Umbilical cord (tissue), 2 donors: ENCODE data around the gene CCL11. TPM values are rescaled to one million over a fixed set of nuclear protein-coding genes. Genes with fewer than 3 reads are reported as not detected.

Source experiments
- DNase-seq: peaks from one replicate; pipeline ENCODE4 v3.0.0-alpha.2; 2015; ENCODE audit warnings: low spot score
- total RNA-seq: library from RNA; depleted of rRNA; stranded (reverse); fragments of >200 nt; gene quantifications from one replicate; pipeline ENCODE4 v1.2.3, GENCODE V29; 2014; ENCODE audit warnings: low replicate concordance; ENCODE audit not compliant: insufficient read depth

The CCL11 gene
- total RNA-seq, 1 donor from 2014 or later: 1.2 TPM

DNA sequence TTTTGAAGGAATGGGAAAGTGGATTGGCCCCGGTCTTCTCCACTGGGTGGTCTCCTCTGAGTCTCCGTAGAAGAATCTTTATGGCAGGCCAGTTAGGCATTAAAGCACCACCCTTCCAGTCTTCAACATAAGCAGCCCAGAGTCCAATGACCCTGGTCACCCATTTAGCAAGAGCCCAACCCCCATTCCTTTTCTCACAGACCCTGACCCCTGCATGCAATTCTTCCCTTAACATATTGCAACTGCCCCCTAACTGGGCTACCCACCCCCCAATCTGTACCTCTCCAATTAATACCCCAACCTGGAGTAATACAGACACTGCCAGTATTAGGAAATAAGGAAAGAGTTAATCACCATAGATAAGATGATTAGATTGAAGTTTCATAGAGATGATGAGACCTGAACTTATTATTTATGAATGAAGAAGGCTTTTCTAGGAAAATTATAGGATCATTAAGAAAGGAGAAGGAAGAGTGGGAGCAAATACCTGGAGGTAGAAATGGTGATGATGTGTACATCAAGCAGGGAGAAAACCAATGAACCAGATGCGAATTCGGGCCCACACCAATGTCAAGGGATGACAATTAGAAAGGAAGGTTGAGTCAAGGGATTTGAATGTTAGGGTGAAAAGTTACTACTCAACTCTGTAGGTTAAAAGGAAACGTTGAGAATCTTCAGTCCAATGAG lies 28.1 kb upstream of the CCL11 start:
- no peak for DNase-seq

DNA sequence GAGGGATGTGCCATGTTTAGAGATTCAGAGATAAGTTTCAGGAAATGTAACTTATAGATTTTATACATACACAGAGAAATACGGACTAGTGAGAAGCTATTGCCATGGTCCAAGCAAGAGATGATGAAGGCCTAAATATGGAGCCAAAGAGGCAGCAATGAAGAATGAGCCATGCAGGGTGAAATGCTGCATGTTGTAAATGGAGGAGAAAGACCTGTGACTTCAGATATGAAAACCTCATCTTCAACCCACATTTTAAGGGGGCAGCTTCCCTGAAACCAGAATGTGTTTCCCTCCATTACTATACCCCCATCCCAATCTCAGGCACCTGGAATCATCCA lies 27.6 kb upstream of the CCL11 start:
- no peak for DNase-seq

DNA sequence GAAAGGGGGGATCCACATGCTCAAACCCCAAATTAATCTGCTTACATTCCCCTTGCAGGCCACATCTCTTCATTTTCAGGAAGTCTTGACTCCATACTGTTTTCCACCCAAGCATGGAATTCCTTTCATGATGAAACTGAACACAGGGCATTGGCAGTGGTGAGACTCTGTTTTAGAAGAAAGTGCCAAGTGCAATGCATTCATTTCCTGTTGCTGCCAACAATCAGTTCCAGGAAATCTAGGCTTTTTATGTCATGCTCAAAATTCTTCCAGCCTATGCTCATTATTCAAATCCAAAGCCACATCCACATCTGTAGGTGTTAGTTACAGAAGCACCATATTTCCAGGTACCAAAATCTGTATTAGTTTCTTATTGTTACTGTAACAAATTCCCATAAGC lies 26.4 kb upstream of the CCL11 start:
- no peak for DNase-seq

DNA sequence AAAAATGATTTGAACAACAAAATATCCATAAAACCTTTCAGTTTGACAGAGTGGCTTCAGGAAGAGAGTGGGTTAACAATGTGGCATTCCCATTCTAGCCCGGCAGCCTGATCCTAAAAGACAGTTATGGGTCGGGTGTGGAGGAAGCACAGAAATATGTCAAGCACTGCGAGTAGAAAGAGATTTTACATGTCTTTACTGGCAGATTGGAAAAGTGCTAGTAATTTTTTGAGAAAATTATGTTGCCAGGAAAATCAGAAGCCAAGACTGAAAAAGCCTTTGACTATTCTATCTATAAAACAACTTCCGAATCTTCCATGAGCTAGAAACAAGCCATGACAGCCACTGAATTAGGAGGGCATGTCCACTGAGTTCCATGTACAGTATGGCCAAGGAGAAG lies 24.7 kb upstream of the CCL11 start:
- no peak for DNase-seq

DNA sequence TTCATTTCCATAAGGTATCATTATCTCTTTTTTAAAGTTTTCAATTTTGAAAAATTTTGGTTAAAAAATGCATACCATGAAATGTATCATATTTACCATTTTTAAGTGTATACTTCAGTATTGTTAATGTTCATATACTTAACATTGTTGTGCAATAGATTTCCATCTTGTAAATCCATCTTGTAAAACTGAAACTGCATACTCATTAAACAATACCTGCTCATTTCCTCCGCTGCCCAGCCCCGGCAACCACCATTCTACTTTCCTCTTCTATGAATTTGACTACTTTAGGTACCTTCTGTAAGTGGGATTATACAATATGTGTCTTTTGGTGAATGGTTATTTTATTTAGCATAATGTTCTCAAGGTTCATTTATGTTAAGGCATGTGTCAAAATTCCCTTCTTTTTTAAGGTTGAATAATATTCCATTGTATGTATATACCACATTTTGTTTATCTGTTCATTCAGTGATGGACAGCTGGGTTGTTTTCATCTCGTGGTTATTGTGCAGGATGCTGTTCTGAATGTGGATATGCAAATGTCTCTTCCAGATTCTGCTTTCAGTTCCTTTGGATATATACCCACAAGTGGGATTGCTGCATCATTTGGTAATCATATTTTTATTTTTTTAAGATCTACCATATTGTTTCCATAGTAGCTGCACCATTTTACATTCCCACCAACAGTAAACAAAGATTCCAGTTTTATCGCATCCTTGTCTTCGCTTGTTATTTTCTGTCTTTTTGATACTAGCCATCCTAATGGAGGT lies 23.8 kb upstream of the CCL11 start:
- no peak for DNase-seq

DNA sequence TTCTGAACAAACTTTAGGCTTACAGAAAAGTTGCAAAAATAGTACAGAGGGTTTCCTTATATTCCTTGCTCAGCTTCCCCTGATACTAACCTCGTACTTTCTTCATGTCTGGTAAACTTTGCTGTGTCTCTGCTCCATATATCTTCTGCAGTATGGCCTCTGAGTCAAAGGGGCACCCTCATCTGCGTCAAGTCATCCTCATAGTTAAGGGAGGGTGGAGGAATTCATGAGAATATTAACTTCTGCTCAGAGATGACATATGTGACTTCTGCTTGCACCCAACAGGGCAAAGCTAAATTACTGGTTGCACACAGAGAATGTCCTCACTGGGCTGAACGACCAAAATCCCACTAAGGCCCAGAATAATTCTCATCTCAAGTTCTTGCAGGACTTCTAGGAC lies 19.8 kb upstream of the CCL11 start:
- no peak for DNase-seq

DNA sequence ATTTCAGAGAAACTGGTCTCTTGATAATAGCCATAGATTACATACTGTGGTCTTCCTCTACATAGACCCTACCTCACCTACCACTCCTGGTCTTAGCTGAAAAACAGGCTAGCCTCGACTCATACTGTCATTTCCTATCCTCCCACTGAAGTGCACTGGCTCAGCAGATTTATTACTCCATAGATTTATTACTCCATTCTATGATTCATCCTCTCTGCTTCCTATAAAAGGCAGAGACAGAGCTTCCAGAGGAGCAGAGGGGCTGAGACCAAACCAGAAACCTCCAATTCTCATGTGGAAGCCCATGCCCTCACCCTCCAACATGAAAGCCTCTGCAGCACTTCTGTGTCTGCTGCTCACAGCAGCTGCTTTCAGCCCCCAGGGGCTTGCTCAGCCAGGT lies 15.6 kb upstream of the CCL11 start, which contains the start of gene CCL7:
Gene CCL7 (plus strand): TSS at position 253 of the 400 bp plus-strand sequence. CDS start 70 bp downstream, at position 323.
- peak; percentile 37 for DNase-seq

DNA sequence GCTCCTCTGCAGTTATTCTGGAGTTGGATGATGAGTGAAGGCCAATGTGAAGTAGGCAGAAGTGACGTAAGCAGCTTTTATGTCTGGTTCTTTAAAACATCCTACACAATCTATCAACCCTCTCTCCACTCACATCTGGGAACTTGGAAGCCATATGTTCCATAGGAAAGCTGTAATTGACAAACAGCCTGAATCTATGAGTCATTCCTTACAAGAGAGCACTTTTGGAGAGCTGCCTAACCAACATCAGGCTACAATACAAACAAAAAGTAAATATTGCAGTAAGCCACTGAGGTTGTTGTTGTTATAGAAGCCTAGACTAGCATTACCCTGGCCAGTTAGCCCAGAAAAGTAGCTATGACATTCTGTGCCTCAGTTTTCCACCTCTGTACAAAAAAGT lies 9.7 kb upstream of the CCL11 start:
- DNase-seq: peak; percentile 52

DNA sequence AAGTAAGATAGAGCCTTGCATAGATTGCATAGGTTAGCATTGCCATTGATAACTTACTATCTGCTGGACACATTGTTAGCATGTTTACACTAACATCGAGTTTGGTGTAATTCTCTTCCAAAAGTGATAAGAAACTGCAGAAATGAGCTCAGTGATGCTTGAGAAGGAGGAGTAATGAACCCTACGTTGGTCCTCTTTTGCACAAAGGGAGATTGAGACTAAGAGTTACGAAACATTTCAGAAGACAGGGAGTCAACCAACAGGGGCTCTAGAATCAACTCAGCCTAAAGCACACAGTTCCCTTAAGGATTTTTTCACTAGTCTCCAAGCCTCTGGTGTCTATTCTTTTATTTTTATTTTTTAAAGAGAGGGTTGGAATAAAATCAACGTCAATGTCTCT lies 8.7 kb upstream of the CCL11 start:
- DNase-seq: no peak

DNA sequence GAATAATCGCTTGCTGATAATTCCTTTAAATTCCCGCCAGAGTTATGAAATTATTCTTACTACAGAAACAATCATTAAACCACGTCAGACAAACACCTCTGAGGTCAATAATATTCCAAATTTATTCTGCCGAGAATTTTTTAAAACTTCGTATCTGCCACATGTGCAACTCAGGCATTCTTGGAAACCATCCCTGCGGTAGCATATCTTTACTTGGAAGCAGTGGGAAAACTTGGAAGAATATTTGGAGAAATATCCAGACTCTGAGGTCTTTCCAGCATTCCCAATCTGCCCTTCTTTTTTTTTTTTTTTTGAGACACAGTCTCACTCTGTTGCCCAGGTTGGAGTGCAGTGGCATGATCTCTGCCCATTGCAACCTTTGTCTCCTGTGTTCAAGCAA lies 2.0 kb upstream of the CCL11 start:
- no peak for DNase-seq

DNA sequence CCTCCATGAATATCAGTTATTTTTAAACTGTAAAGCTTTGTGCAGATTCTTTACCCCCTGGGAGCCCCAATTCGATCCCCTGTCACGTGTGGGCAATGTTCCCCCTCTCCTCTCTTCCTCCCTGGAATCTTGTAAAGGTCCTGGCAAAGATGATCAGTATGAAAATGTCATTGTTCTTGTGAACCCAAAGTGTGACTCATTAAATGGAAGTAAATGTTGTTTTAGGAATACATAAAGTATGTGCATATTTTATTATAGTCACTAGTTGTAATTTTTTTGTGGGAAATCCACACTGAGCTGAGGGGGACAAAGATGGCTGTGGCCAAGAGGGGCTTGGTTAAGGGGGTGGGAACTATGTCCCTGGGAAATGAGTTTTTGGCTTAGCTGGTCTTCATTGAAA lies 2.3 kb downstream of the CCL11 start:
- no peak for DNase-seq

DNA sequence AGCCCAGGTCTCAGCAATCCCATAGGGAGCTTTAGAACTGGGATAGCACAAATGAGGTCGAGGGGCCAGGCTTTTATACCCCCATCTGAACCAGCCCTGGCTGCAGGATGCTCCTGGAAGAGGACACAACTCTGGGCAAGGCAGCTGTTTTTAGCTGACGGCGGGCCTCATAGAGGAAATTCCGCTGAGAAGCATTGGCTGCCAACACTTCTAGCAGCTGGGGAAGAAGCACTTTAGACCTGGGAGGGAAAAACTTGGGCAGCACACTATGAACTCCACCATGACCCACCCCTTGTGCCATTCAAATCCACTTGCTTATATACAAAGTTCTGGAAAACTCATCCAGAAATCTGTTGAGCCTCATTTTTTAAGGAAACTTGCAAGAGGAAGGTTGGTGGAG lies 5.0 kb downstream of the CCL11 start:
- no peak for DNase-seq

DNA sequence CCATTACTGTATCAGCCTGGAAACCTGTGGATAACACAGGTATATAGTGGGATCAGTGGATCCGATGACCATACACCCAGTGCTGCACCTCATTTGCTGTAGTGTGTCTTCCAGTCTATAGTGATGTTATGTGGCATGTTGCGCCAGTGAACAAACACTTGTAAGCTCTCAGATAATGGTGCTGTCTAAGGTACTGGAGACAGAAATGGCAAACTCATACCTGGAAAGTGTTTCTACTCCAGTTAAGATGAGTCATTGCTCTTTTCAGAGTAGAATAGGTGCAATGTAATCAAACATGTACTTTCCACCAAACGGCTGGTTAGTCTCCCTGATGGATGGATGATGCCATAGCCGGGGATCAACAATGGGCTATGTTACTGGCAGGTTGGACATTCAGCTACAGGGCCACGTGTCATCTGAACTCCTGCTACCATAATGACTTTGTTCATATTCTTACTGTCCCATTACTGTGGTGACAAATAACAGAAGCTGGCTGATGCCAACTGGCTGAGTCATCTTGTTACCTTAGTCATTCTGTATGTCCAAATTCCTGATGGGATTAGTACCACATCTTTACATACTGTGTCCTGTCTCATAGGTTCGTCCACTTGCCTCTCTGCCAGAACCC lies 6.3 kb downstream of the CCL11 start:
- DNase-seq: no peak

DNA sequence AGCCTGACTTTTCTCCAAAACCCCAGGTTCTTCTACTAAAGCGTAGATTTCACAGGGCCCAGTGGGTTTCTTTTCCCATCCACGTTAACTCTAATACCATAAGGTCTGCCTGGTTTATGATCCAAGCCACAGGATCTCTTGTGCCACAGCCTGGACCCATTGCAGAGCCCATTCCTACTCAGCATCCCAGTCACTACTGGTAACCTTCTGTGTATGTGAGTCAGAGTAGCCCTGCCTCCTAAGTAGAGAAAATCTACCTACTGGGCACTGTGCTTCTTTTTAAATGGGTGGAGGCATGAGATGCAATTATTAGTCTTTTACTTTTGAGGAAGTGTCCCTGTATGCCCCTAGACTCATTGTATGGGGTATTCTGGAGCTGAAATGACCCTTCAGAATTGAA lies 13.5 kb downstream of the CCL11 start:
- no peak for DNase-seq

DNA sequence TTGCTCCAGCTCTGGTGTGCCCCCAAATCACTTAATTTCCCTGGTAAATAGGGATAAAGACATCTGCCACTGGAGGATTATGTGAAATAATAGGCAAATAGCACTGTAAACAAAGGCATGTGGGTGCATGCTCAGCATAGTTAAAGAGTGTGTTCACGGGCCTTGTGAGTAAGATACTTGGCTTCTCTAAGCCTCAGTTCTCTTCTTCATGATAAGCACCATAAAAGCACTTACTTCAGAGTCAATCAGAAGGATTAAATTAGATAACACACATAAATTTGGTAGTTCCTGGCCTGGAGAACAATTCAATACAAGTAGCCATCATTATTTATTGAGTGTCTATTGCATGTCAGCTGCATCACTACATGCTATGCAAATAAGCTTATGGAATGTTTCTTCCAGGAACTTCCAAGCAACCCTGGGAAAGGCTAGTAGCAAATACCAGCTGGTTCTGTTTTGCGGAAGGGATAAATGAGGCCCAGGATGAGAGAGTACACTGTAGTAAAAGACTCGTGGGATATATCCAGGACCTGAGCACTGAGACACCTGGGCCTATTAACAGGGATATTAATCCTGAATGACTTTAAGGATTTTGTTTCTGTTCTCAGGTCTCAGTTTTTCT lies 14.5 kb downstream of the CCL11 start:
- DNase-seq: peak; percentile 27

DNA sequence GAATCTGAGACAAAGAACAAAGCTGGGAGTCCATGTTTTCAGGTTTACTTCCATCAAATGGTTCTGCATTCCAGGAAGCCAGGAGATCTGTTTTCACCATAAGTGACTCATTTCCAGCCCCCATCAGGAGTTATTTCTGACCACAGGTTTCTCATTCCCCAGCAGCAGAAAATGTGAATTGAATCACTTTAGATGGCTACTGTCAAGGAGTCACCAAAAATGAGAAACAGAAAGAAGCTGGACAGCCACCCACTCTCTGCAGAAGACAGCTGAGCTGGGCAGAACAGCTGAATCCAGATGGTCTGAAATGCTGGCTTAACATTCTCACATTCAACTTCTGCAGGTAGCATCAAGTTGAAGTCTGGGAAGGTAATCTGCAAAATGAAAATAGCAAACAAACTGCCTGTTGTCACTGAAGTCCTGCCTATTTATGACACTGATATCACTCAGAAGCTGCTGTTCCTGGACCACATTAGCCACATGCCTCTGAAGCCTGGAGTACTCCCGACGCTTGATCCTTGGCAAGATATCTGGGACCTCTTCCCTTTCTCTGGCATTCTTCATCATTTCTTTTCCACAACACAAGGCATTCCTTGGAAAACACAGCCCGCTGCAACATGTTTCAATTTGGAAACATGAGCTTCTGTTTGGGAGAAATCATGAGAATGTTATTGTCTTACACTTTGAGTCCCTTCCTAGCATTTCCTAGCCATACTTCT lies 15.3 kb downstream of the CCL11 start:
- DNase-seq: no peak

DNA sequence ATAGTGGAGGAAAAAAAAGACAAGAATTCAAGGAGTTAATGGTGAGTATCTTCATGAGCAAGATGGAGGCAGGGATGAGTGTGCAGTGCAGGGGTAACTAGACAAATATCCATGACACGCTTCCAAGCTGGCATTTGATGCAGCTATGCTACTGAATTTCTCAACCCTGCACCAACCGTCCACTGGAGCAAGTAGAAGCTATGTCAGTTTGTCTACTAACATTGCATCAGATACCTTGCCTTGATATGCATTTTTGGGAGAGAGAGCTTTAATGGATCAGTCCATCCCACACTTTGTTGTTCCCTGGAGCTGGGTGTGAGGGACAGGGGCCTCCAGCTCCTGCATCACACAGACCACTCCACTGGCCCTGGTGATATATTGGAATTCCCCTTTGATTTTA lies 16.4 kb downstream of the CCL11 start:
- no peak for DNase-seq

DNA sequence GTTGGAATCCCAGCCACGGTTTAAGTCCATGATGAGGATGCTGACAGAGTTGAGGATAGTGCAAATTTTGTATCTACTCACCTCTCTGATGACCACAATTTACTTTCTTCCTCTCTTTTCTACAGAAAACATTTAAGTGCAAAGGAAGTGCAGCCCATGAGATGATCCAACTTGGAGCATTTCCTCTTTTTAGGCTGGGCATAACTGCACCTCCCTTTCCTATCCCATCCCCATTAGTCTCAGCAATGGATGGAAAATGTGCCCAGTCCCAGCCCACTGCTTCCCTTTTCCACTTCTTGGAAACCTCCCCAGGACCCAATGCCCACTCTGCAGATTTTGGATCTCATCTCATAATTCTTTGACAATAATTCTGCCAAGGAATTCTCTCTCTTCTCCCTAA lies 17.1 kb downstream of the CCL11 start:
- DNase-seq: no peak

DNA sequence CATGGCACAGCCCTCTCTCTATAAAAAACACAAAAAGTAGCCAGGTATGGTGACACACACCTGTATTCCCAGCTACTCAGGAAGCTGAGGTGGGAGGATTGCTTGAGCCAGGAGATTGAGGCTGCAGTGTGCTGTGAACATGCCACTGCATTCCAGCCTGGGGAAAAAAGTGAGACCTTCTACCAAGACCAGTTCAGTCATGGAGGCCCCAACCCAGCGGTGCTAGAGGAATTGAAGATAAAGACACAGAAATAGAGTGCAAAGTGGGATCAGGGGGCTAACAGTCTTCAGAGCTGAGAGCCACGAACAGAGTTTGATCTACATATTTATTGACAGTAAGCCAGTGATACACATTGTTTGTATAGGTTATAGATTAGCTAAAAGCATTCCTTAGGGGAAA lies 18.1 kb downstream of the CCL11 start:
- DNase-seq: no peak

DNA sequence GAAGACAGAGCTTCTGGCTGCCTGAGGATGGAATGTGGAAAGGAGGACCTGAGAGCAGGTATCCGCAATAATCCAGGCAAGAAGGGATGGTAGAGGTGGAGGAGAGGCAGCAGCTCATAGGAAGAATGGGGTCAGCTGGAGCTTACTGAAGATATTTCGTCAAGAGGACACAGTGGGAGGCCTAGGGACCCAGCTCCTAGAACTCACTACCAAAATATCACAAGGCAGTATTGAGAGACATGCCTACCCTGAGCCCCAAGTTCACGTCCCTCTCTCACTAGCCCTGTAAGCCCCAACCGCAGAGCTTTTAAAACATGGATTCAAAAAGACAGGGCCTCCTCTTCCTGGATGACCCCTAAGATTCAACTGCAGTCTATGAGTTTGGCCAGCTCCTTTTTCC lies 19.5 kb downstream of the CCL11 start:
- no peak for DNase-seq

DNA sequence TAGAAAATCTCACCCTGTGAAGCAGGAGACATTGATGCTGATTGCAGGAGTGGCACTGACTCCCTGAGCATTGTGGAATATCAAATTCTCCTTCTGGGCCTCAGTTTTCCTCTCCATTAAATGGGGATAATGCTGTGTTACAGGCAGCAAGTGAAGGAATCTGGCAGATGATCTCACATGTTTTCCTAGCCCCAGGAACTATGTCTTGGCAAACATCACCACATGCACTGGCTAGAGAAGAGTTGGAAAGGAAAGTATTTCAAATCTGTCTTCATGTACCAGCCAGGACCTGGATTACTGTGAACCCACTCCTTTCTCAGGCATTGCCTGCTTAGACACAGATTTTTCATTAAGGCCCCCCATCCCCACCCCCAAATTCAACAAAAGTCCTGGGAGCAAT lies 20.1 kb downstream of the CCL11 start:
- no peak for DNase-seq

DNA sequence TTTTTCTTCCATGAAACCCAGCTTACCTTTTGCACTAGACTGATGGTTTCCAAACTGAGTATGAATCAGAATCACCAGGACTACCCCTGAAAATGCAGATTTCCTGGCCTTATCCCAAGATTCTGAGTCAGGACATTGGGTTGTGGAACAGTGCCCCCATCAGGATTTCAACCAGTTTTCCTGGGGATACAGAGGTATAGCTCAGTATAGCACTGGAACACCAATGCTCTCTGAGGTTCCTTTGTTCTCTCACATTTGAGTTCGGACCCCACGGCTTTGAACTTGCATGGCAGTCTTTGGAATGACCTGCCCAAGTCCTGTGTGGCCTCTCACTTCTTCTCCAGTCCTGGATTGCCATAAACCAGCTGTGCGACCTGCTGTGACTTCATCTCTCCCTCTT lies 20.9 kb downstream of the CCL11 start:
- peak; percentile 42 for DNase-seq
